ENCODE measurements around the gene SYCE1. TPM values are rescaled to one million over a fixed set of nuclear protein-coding genes. Genes with fewer than 3 reads are reported as not detected.

The SYCE1 gene
- total RNA-seq, 2 experiments from 2014 or later = not detected

- no peaks in the 10 kb centered on the region for H3K36me3 ChIP-seq (ENCODE audit: insufficient read depth, low read length)
- ChIA-PET CTCF (ENCODE audit: unreplicated experiment) (no interaction called here), POLR2A (interaction anchor here (0.6 kb wide), 1 partner anchor 24 kb away, joined by 3 read pairs; no protein-coding TSS in a partner anchor)
- TF ChIP-seq CTCF (conservative IDR thresholded peaks at IDR 0.05; ENCODE audit: low read length) (no peak), EZH2phosphoT487 (IDR thresholded peaks at IDR 0.05; ENCODE audit: borderline replicate concordance, low read depth, low read length) (no peak)
- DNase-seq (ENCODE audit: low spot score) = no peak
- no peaks in the 10 kb centered on the region for H4K20me1 ChIP-seq (ENCODE audit: insufficient read depth, low read length)
- no peaks in the 10 kb centered on the region for H3K79me2 ChIP-seq (ENCODE audit: insufficient read depth, low read depth, low read length)
- H2AFZ ChIP-seq (ENCODE audit: low read length) = no peak overlapping the region
- no peaks in the 10 kb centered on the region for H3K9me2 ChIP-seq (ENCODE audit: insufficient read depth, low read length)
- H3K4me2 ChIP-seq (ENCODE audit: low read length) = no peak overlapping the region
- no peaks in the 10 kb centered on the region for H3K4me1 ChIP-seq (ENCODE audit: insufficient read depth, low read length, poor library complexity, severe bottlenecking)
- no peak overlapping the region for H3K4me3 ChIP-seq (ENCODE audit: low read depth, low read length, poor library complexity, severe bottlenecking)
- H3K27ac ChIP-seq (ENCODE audit: low read depth, low read length, poor library complexity, severe bottlenecking) = no peak overlapping the region
- intact Hi-C loops (cut with micrococcal nuclease; ENCODE audit: unreplicated experiment) = loop anchor here (10.0 kb wide), 1 partner anchor 265 kb away; no protein-coding TSS in a partner anchor
- no TSS peak for BruUV-seq (replicated peaks)
- H3K9me3 ChIP-seq (ENCODE audit: low read length) = no peaks in the 10 kb centered on the region
These were observed 55.7 kb downstream of the SYCE1 start for GRCh38 chr10:133509700-133510099.

Other genes with a start within 250 kb of the SYCE1 start
- not detected in 2 replicates for gene CALY, start 228.7 kb downstream of the SYCE1 start, total RNA-seq (2014; rRNA removed; shearing (Covaris generic))
- gene CALY, start 228.7 kb downstream of the SYCE1 start, total RNA-seq (2022) = not detected in 2 replicates
- not detected in 2 replicates for gene PRAP1, start 218.2 kb downstream of the SYCE1 start, total RNA-seq (2014; rRNA removed; shearing (Covaris generic))
- gene PRAP1, start 218.2 kb downstream of the SYCE1 start, total RNA-seq (2022) = not detected in 2 replicates
- 46.0 and 47.5 TPM in 2 replicates for gene FUOM, start 207.6 kb downstream of the SYCE1 start, total RNA-seq (2014; rRNA removed; shearing (Covaris generic))
- gene FUOM, start 207.6 kb downstream of the SYCE1 start, total RNA-seq (2022) = 23.6 and 30.4 TPM in 2 replicates
- 39.5 and 48.3 TPM in 2 replicates for gene ECHS1, start 192.2 kb downstream of the SYCE1 start, total RNA-seq (2014; rRNA removed; shearing (Covaris generic))
- 42.2 and 46.2 TPM in 2 replicates for gene ECHS1, start 192.2 kb downstream of the SYCE1 start, total RNA-seq (2022)
- gene PAOX, start 186.3 kb downstream of the SYCE1 start, total RNA-seq (2014; rRNA removed; shearing (Covaris generic)) = 5.9 and 10.7 TPM in 2 replicates
- 16.0 and 28.1 TPM in 2 replicates for gene PAOX, start 186.3 kb downstream of the SYCE1 start, total RNA-seq (2022)
- 60.3 and 85.6 TPM in 2 replicates for gene MTG1, start 171.4 kb downstream of the SYCE1 start, total RNA-seq (2014; rRNA removed; shearing (Covaris generic))
- 101 and 107 TPM in 2 replicates for gene MTG1, start 171.4 kb downstream of the SYCE1 start, total RNA-seq (2022)
- gene SPRN, start 141.0 kb downstream of the SYCE1 start, total RNA-seq (2014; rRNA removed; shearing (Covaris generic)) = not detected in 2 replicates
- gene SPRN, start 141.0 kb downstream of the SYCE1 start, total RNA-seq (2022) = not detected in 2 replicates
- gene SCART1, start 111.6 kb downstream of the SYCE1 start, total RNA-seq (2014; rRNA removed; shearing (Covaris generic)) = 7.3 and 10.0 TPM in 2 replicates
- 10.9 and 15.2 TPM in 2 replicates for gene SCART1, start 111.6 kb downstream of the SYCE1 start, total RNA-seq (2022)
- 1.9 and 2.7 TPM in 2 replicates for gene CYP2E1, start 38.2 kb downstream of the SYCE1 start, total RNA-seq (2014; rRNA removed; shearing (Covaris generic))
- 1.7 and 2.4 TPM in 2 replicates for gene CYP2E1, start 38.2 kb downstream of the SYCE1 start, total RNA-seq (2022)
- not detected in 2 replicates for gene FRG2B, start 61.2 kb upstream of the SYCE1 start, total RNA-seq (2014; rRNA removed; shearing (Covaris generic))
- not detected in 2 replicates for gene FRG2B, start 61.2 kb upstream of the SYCE1 start, total RNA-seq (2022)